ENCODE data around the gene TUBA1C. TPM values are rescaled to one million over a fixed set of nuclear protein-coding genes. Genes with fewer than 3 reads are reported as not detected.
"Not testable (repeated sequence)": the region's sequence is repeated elsewhere in the genome, so short reads cannot be mapped to it uniquely, and the experiment has no call there.

The TUBA1C gene
- total RNA-seq, 1 donor from 2014 or later = 257 TPM

DNA sequence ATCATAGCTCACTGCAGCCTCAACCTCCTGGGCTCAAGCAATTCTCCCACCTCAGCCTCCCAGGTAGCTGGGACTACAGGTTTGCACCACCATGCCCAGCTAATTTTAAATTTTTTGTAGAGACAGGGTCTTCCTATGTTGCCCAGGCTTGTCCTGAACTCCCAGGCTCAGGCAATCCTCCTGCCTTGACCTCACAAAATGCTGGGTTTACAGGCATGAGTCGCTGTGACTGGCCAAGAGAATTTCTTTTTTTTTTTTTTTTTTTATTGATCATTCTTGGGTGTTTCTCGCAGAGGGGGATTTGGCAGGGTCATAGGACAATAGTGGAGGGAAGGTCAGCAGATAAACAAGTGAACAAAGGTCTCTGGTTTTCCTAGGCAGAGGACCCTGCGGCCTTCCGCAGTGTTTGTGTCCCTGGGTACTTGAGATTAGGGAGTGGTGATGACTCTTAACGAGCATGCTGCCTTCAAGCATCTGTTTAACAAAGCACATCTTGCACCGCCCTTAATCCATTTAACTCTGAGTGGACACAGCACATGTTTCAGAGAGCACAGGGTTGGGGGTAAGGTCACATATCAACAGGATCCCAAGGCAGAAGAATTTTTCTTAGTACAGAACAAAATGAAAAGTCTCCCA lies 18.0 kb downstream of the TUBA1C start:
- intact Hi-C loops (cut with micrococcal nuclease) = not testable (repeated sequence)

DNA sequence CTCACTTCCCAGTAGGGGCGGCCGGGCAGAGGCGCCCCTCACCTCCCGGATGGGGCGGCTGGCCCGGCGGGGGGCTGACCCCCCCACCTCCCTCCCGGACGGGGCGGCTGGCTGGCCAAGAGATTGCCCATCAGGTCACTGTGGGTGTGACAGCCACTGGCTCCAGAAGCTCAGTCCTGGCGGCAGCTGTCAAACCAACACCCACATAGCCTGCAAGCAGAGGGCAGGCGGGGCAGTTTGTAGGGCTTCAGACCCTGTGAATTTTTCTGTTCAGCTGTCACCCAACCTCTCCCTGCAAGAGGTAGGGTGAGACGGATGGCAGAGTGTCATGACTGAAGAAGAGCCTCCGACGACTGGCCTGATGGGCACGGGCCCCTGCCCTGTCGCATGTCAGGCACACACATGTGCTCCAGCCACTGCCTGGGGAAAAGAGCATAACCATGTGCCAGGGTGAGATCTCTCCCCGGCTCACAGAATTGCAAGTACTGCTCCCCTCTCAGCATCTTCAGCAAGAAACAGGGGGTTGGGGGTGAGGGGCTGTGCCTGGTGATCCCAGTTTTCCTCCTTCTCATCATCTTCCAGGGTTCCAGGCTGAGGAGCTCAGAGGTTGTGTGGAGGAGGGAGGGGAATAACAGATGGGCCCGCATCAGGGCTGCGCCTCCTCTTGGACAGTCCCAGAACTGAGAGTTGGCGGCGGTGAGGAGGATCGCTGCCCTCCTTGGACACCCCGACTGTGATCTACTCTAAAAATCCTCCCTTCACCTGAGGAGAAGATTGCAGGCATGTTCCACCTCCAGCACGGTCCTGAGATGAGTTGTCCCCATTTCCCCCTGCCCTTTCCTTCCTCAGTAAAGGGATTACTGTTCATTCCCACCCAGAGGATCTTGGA lies 18.9 kb downstream of the TUBA1C start:
- intact Hi-C loops (cut with micrococcal nuclease) = no loop called here

DNA sequence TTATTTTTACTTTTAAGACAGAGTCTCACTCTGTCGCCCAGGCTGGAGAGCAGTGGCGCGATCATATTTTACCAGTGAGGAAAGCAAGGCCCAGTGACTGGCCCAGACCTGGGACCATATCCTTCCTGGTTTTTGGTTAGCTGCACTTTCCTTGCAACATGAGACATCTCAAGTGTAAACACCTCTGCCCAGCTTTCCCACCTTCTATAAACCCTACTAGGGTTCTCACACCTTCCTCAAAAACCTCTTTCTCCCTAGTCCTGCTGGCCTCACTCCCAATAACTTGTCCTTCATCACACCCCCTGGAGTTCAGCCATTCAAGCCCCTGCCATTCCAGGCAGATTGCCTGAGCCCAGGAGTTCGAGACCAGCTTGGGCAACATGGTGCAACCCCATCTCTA lies 19.8 kb downstream of the TUBA1C start:
- intact Hi-C loops (cut with micrococcal nuclease) = no loop called here

DNA sequence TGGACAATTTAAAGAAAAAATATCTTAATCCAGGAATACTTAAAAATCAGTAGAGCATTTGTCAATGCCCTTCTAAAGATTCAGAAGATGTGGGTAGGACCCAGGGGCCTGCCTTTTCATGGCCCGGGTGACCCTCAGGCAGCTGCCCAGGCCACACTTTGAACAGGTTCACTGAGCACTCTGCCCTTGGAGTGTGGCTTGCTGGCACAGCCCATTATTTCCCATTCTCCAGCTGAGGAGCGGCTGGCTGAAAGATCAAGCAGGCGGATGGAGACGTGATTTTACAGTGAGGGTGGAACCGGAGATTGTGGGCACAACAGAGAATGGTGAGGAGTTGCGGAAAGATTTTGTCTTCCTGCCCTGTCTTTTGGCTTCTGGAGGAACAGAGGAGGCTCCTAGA lies 23.0 kb downstream of the TUBA1C start:
- intact Hi-C loops (cut with micrococcal nuclease) = loop anchor here (1.0 kb wide), 3 partner anchors 49 to 59 kb away; partner anchors contain the start of gene C1QL4

DNA sequence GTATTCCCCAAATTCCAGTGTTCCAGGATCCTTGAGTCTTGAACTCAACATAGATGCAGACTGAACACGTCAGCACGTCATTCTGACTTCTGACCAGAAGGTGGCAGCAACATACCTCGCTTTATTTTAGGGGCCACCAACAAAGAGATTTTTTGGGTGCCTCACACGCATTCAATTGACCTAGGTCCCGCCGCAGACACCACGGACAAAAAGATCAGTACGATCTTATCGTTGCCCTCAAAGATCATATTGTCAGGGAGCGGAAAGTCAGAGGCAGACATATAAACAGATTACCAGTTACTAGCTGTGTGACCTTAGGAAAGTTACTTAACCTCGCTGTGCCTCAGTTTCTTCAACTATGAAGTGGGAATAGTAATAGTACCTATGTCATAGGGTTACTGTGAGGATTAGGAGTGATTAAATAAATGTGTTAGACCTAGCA lies 23.6 kb downstream of the TUBA1C start:
- intact Hi-C loops (cut with micrococcal nuclease) = loop anchor here (1.0 kb wide), 3 partner anchors 49 to 59 kb away; partner anchors contain the start of gene C1QL4

DNA sequence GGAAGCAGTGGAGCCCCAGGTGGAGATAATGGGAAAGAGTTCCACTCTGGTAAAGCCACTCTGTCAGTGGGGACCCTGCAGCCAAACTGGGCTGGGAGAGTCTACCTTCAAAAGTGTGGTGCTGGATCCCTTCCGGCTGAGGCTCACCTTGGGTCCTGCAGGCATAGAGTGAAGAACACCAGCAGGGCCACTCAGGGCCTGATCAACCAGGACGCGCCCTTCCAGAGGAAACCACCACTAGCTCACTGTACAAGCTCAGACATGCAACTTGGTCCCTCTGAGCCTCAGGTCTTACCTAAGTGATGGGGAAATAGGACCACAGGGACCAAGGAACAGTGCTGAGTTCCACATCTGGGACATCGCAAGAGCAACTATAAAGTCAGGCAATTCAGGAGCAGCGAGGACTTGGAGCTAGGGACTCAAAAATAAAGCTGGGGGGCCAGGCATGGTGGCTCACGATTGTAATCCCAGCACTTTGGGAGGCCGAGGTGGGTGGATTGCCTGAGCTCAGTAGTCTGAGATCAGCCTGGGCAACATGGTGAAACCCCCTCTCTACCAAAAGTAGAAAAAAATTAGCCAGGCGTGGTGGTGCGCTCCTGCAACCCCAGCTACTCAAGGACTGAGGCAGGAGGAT lies 24.2 kb downstream of the TUBA1C start:
- intact Hi-C loops (cut with micrococcal nuclease) = loop anchor here (1.0 kb wide), 3 partner anchors 48 to 58 kb away; partner anchors contain the start of gene C1QL4

DNA sequence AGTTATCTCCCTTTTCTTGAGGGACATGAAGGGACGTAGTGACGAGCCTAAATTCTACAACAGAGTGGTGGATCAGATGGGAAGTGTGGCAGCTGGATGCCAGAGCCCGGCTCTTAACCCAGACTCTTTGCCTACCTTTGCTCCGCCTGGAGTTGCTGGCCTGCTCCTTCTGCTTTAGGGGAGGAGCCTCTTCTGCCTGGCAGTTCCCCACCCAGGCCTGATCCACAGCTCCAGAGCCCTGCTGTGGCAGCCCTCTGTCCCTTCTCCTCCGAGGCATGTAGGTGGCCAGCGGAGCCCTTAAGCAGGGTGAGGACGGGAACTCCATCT lies 27.8 kb downstream of the TUBA1C start:
- intact Hi-C loops (cut with micrococcal nuclease) = no loop called here

DNA sequence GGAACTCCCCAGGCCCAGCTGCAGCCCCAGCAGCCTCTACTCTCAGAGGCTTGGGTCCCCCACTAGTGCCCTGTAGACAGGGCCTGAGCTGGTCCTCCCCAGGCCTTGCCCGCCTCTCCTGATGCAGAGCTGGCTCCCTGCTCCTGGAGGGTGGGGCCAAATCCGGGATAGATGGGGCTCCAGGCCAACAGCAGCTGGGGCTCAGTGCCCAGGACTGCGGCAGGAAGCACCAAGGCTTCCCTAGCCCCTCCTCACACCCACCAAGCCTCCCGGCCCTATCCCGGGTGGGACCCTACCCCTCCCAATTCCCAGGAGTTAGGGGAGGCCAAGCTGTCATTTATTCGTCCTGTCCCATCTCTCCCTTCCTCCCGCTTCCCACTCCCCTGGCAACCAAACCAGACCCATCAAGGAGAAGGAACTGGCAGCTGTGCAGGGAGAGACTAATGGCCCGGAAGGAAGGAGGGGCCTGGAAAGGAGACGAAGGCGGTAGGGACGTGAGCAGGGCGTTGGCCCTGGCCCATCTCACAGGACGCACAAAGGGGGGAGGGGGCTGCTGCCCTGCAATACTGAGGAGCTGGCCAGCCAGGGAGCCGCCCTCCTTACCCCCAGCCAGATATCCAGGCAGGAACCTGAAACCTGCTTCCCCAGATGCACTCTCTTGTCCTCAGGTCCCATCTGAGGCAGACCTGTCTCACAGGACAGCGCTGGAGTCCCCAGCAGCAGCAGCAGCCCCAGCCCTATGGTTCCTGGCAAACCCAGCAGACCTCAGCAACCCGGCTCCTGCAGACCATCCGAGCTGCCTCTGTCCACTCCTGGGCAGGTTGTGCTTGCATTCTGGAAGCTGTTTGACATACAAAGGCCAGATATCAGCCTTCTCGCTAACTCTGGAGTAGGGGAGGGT lies 28.4 kb downstream of the TUBA1C start:
- intact Hi-C loops (cut with micrococcal nuclease) = no loop called here

DNA sequence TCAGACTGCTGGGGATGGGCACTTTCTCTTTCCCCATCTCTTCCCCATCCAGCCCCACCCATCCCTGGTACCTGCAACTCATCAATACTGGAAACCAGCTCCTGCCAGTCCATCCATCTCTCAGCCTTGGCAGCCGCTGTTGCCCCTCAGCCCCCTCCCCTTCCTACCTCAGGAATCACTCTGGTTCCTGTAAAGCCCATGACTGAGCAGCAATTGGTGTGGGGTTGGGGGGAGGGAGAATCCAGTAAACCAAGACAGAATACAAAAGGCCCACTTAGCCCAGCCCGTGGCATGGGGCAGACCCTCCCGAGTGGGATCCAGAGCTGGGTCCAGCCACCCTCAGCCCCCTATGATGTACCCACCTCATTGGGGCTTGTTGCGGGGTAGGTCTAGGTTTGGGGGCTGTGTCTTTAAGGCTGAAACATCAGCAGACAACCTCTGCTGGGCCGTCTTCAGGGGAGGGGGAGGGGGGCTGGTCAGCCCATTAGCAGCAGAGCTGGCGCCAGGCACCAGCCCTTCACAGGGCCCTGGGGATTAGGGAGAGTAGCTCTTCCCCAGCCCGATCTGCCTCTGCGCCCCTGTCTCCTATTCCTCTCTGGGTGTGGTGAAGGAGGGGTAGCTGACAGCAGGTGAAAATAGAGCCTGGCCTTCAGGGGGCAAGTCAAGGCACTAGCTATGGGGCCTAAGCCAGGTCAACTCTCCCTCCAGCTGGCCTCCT lies 29.4 kb downstream of the TUBA1C start:
- intact Hi-C loops (cut with micrococcal nuclease) = no loop called here

DNA sequence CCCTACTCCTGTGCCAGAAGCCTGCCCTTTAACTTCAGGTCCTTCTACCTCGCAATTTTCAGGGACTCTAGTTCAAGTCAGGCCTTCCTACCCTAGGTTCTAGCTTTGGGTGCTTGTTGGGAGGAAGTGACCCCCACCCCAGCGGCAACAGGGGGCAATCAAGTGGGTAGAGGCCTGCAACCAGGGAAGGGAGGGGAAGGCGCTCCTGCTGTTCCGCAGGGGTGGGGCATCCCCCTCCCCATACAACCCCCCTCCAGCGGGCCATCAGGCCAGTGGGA lies 29.9 kb downstream of the TUBA1C start:
- intact Hi-C loops (cut with micrococcal nuclease) = no loop called here

DNA sequence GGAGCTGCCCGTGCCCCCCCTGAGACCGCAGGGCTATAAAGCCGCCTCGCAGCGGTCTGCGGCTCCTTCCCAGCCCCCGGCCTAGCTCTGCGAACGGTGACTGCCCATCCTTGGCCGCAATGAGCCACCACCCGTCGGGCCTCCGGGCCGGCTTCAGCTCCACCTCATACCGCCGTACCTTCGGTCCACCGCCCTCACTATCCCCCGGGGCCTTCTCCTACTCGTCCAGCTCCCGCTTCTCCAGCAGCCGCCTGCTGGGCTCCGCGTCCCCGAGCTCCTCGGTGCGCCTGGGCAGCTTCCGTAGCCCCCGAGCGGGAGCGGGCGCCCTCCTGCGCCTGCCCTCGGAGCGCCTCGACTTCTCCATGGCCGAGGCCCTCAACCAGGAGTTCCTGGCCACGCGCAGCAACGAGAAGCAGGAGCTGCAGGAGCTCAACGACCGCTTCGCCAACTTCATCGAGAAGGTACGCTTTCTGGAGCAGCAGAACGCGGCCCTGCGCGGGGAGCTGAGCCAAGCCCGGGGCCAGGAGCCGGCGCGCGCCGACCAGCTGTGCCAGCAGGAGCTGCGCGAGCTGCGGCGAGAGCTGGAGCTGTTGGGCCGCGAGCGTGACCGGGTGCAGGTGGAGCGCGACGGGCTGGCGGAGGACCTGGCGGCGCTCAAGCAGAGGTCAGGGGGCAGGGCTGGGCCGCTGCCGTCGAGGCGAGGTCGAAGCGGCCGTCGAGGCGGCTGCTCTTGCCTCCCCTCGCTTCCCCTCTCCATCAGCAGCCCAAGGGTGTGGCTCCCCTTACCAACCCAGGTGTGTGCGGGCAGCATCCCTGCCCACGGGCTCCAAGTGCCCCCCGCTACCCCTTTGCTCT lies 30.4 kb downstream of the TUBA1C start, which contains the start of gene PRPH:
Gene PRPH, plus strand, starts transcription at position 66 of the 855 bp plus-strand sequence. Its CDS starts 54 bp downstream, at position 120.
- intact Hi-C loops (cut with micrococcal nuclease) = no loop called here

DNA sequence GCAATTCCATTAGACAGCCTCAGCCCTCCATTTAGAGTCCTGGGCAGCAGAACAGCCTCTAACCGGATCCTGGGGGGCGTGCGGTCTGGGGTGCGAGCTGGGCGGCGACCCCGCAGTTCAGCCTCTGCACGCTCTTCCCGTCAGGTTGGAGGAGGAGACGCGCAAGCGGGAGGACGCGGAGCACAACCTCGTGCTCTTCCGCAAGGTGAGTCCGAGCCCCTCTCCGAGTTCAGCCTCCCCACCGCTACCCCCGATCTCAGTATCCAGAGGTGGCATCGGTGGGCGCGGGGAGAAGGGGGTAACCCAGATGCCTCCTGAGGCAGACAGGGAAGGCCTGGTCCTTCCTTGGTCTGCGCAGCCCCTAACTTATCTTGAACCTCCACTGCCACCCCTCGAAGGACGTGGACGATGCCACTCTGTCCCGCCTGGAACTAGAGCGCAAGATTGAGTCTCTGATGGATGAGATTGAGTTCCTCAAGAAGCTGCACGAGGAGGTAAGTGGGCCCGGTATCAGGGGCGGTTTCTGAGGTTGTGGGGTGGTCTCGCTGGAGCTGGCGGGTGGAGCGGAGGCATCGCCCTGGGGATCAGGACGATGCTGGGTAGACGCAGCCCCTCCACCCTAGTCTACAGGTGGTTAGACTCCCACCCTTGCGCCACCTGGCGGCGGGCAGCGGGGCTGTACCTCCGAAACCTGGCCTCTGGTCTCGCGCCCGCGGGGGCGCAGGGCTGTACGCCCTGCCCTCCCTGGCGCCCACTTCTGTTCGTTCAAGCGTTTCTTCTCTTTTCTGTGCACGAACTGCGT lies 31.4 kb downstream of the TUBA1C start:
- intact Hi-C loops (cut with micrococcal nuclease) = loop anchor here (2.0 kb wide), 1 partner anchor 31 kb away; the partner anchor contains the start of gene TUBA1C

DNA sequence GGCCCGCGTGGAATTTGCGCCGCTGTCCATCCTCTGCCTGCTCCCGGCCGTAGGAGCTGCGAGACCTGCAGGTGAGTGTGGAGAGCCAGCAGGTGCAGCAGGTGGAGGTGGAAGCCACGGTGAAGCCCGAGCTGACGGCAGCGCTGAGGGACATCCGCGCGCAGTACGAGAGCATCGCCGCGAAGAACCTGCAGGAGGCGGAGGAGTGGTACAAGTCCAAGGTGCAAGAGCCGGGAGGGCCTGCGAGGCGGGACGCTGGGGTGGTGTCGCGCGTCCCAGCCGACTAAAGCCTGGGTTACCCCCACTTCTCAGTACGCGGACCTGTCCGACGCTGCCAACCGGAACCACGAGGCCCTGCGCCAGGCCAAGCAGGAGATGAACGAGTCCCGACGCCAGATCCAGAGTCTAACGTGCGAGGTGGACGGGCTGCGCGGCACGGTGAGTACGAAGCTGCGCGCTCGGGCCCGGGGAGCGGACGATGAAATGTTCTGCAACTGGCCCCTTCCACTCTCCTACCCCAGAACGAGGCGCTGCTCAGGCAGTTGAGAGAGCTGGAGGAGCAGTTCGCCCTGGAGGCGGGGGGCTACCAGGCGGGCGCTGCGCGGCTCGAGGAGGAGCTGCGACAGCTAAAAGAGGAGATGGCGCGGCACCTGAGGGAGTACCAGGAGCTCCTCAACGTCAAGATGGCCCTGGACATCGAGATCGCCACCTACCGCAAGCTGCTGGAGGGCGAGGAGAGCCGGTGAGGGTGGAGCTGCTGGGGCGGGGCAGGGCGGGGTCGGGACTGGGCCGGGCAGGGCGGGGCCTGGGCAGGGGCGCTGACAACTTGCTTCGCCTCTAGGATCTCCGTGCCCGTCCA lies 32.2 kb downstream of the TUBA1C start:
- intact Hi-C loops (cut with micrococcal nuclease) = loop anchor here (2.0 kb wide), 1 partner anchor 32 kb away; the partner anchor contains the start of gene TUBA1C

DNA sequence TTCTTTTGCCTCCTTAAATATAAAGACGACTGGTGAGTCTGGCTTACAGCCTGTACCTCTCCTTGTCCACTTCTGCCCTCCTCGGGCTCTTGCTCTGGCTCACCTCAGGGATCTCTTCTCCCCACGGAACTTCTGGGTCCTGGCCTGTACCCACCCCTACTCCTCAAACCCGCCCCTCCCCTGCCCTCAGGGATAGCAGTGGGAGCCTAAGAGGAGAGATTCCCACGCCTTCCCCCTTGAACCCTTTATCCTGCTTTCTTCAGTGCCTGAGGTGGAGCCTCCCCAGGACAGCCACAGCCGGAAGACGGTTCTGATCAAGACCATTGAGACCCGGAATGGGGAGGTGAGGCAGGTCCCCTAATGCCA lies 32.8 kb downstream of the TUBA1C start:
- intact Hi-C loops (cut with micrococcal nuclease) = loop anchor here (2.0 kb wide), 1 partner anchor 33 kb away; the partner anchor contains the start of gene TUBA1C

DNA sequence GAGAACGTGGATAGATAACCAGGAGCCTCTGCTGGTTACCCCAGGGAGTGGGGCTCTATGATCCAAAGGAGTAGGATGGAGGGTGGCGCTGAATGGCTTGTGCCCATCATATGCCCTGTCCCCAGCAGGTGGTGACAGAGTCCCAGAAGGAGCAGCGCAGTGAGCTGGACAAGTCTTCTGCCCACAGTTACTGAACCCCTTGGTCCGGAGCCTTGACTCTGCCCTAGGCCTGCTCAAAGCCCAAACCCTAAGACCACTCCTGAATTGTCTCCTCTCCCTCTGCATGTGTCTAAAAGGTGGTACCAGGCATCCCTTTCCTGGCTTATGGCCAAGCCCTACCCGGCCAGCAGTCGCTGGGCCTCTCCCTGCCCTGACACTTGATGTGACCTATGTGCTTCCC lies 33.3 kb downstream of the TUBA1C start:
- intact Hi-C loops (cut with micrococcal nuclease) = no loop called here

DNA sequence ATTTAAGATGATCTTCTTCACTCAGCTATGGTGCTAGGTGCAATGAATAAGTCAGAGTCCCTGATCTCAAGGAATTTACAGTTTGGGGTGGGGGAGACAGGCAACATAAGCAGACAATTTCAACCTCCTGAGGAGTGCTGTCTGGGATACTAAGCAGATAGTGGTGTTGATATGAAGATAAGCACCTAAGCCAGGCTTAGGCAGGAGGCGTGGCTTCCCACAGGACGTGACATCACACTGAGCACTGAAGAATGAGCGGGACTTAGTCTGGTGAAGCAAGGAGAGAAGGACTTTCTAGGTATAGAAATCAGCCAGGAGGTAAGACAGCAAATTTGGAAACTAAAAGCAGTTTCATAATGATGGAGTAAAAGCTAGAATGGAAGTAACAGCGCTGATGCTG lies 36.9 kb downstream of the TUBA1C start:
- intact Hi-C loops (cut with micrococcal nuclease) = no loop called here

DNA sequence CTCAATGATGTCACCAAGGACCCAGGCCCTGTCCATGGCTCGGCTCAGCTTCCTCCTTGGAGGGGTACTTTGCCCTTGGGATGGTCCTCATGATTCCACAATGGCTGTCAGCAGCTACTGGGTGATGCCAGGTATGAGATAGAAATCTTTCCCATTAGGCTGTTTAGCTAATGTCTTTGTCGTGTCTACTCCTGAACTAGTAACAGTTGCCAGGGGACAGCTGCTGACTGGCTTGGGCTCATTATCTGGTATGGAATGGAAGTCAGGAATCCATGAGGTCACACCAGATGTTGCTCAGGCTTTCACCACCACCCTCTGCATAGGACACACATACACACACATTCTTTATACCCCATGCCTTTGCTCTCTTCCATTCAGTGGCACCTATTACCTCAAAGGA lies 39.3 kb downstream of the TUBA1C start:
- intact Hi-C loops (cut with micrococcal nuclease) = no loop called here
